H1 (cell line): ENCODE data around the gene SENP1. TPM values are rescaled to one million over a fixed set of nuclear protein-coding genes. Genes with fewer than 3 reads are reported as not detected.
A peak's percentile ranks its signal among the peaks of the same experiment; 100 is the strongest.

Experiments used
- ASH2L ChIP-seq: fragments of 200-600, 300-600 bp; sonication (generic); IDR thresholded peaks from one replicate; pipeline ENCODE4 v1.7.1; 2017; ENCODE audit warnings: low read length
- EZH2 ChIP-seq: fragments of 200-600 bp; sonication (generic); IDR thresholded peaks from 2 replicates; pipeline ENCODE4 v1.7.1; 2012; ENCODE audit warnings: low read depth, mild to moderate bottlenecking, moderate library complexity, low read length, inconsistent platforms; ENCODE audit not compliant: severe bottlenecking
- JUN ChIP-seq: IDR thresholded peaks from 2 replicates; pipeline ENCODE4 v1.6.1; 2011; ENCODE audit warnings: low read depth, mild to moderate bottlenecking, improper control_type of control experiment, low read length
- KDM4A ChIP-seq: IDR thresholded peaks from one replicate; pipeline ENCODE4 v1.7.1; 2012; ENCODE audit warnings: low read depth, mild to moderate bottlenecking, moderate library complexity, low read length, inconsistent platforms; ENCODE audit not compliant: severe bottlenecking
- NANOG ChIP-seq: IDR thresholded peaks from 2 replicates; pipeline ENCODE4 v1.6.1; 2011; ENCODE audit warnings: low read length, low read depth, mild to moderate bottlenecking, inconsistent platforms; ENCODE audit not compliant: insufficient read depth, poor library complexity, severe bottlenecking
- RBBP5 ChIP-seq: IDR thresholded peaks from 2 replicates; pipeline ENCODE4 v1.7.1; 2012; ENCODE audit warnings: low read depth, mild to moderate bottlenecking, inconsistent platforms, low read length, moderate library complexity, borderline replicate concordance
- SIRT6 ChIP-seq: IDR thresholded peaks from one replicate; pipeline ENCODE4 v1.7.1; 2012; ENCODE audit warnings: low read length, inconsistent platforms
- SP1 ChIP-seq: IDR thresholded peaks from 2 replicates; pipeline ENCODE4 v1.6.1; 2011; ENCODE audit warnings: low read depth, low read length
- SRF ChIP-seq: IDR thresholded peaks from 2 replicates; pipeline ENCODE4 v1.6.1; 2011; ENCODE audit warnings: mild to moderate bottlenecking, low read depth, low read length, moderate library complexity
- SUZ12 ChIP-seq: fragments of 200-600 bp; sonication (generic); IDR thresholded peaks from 2 replicates; pipeline ENCODE4 v1.6.1; 2012; ENCODE audit warnings: mild to moderate bottlenecking, inconsistent platforms, low read length, moderate library complexity, mixed read lengths
- USF2 ChIP-seq: IDR thresholded peaks from 2 replicates; pipeline ENCODE4 v1.6.1; 2011; ENCODE audit warnings: low read length, improper control_type of control experiment
- polyA plus RNA-seq, 7 experiments: library from polyadenylated mRNA; depleted of rRNA in 3 of 7; stranded (reverse) in 5 of 7; unstranded in 2 of 7; fragments of >200 nt in 5 of 7; fragments of 200-250 nt in 2 of 7; gene quantifications; 1 replicate in 5 of 7; 2 replicates in 1 of 7; 4 replicates in 1 of 7; pipeline versions ENCODE4 v1.2.1 to v1.2.3, GENCODE V29; 2011 to 2013; ENCODE audit warnings: missing spikeins in 2 of 7, mixed read lengths in 2 of 7
- total RNA-seq: library from RNA; stranded (reverse); fragmentation: NEBNext Ultra II Directional; extraction: Animal tissue kit (Norgen Biotek cat#: 25700); gene quantifications from 2 replicates; pipeline ENCODE4 v1.2.1, GENCODE V29; 2021

SENP1 gene
- total and polyA plus RNA-seq, 2 of the 8 experiments (the other 6 are each of a cell fraction or from before 2014, with no cell fraction given) = 14.2 to 31.5 TPM

GRCh38 chr12:48005001-48005749 is 100.7 kb downstream of the SENP1 start (continued):
- peak; percentile 76 for TF ChIP-seq RBBP5
- no peak for TF ChIP-seq NANOG
- no peak for TF ChIP-seq USF2
- TF ChIP-seq ASH2L = peak; percentile 45
- TF ChIP-seq KDM4A = peak; percentile 81
- TF ChIP-seq JUN = no peak
- TF ChIP-seq EZH2 = peak; percentile 73
- peak; percentile 86 for TF ChIP-seq SUZ12
- TF ChIP-seq SRF = no peak
- 0 out of 2 replicates have a peak, but pooled peaks have one; percentile 33 for TF ChIP-seq SP1
- TF ChIP-seq SIRT6 = no peak
- TF ChIP-seq, all 59 proteins: peak for 8
